ENCODE measurements around the gene KCNK10. TPM values are rescaled to one million over a fixed set of nuclear protein-coding genes. Genes with fewer than 3 reads are reported as not detected.

Gene KCNK10
- total RNA-seq, 1 donor = under 0.01 TPM

DNA sequence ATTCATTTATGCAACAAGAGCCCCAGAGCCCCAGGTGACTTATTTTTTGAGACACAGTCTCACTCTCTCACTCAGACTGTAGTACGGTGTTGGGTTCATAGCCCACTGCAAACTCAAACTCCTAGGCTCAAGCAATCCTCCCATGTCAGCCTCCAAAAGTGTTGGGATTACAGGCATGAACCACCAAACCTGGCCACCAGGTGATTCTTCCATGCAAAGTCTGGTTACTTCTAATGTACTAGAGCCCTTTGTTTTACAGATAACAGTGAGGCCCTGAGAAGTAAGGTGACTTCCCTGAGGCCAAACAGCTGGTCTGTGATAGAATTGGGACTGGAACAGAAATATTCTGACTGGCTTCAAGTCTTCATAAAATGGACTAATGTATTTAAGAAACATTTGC is 10.0 kb upstream of the KCNK10 start:
- no peak for TF ChIP-seq CTCF (IDR thresholded peaks at IDR 0.05; ENCODE audit: extremely low read depth, low read depth, low read length)
- H3K27ac ChIP-seq (ENCODE audit: low read depth, low read length) = no peak overlapping the region
- no peak overlapping the region for H3K4me3 ChIP-seq (ENCODE audit: insufficient read depth, low read length)
- H3K36me3 ChIP-seq (ENCODE audit: insufficient read depth, low read length) = no peaks in the 10 kb centered on the region
- no peak overlapping the region for H2AFZ ChIP-seq (ENCODE audit: low read length)
- no peaks in the 10 kb centered on the region for H3K4me1 ChIP-seq (ENCODE audit: insufficient read depth, low read length)
- no peak overlapping the region for H3K4me2 ChIP-seq (ENCODE audit: insufficient read depth, low read length)
- H3K79me2 ChIP-seq (ENCODE audit: insufficient read depth, low read length) = no peaks in the 10 kb centered on the region
- H4K20me1 ChIP-seq (ENCODE audit: insufficient read depth, low read length) = no peaks in the 10 kb centered on the region
- no peaks in the 10 kb centered on the region for H3K9me3 ChIP-seq (ENCODE audit: low read depth, low read length)
- no peak for DNase-seq (ENCODE audit: insufficient read length, low spot score, missing footprints)
- no peaks in the 10 kb centered on the region for H3K27me3 ChIP-seq (ENCODE audit: insufficient read depth, low read length)

- Histone ChIP-seq H3K9me3 (ENCODE audit: low read depth, low read length) (no peaks in the 10 kb centered on the region), H2AFZ (ENCODE audit: low read length) (no peak overlapping the region), H3K4me1 (ENCODE audit: insufficient read depth, low read length) (no peaks in the 10 kb centered on the region), H3K27ac (ENCODE audit: low read depth, low read length) (no peak overlapping the region), H3K27me3 (ENCODE audit: insufficient read depth, low read length) (peaks cover 44% of the 10 kb centered on the region), H3K4me3 (ENCODE audit: insufficient read depth, low read length) (no peak overlapping the region), H3K36me3 (ENCODE audit: insufficient read depth, low read length) (no peaks in the 10 kb centered on the region), H3K79me2 (ENCODE audit: insufficient read depth, low read length) (no peaks in the 10 kb centered on the region), H4K20me1 (ENCODE audit: insufficient read depth, low read length) (no peaks in the 10 kb centered on the region), H3K4me2 (ENCODE audit: insufficient read depth, low read length) (no peak overlapping the region)
- no peak for TF ChIP-seq CTCF (IDR thresholded peaks at IDR 0.05; ENCODE audit: extremely low read depth, low read depth, low read length)
- no peak for DNase-seq (ENCODE audit: insufficient read length, low spot score, missing footprints)
Observed at GRCh38 chr14:88327497-88327896, 4.4 kb upstream of the KCNK10 start.

GRCh38 chr14:88326352-88327103 is 3.5 kb upstream of the KCNK10 start:
- peaks cover 54% of the 10 kb centered on the region for H3K27me3 ChIP-seq (ENCODE audit: insufficient read depth, low read length)
- H3K4me2 ChIP-seq (ENCODE audit: insufficient read depth, low read length) = no peak overlapping the region
- no peaks in the 10 kb centered on the region for H3K36me3 ChIP-seq (ENCODE audit: insufficient read depth, low read length)

More at GRCh38 chr14:88326352-88327103, 3.5 kb upstream of the KCNK10 start:
- no peak for TF ChIP-seq CTCF (IDR thresholded peaks at IDR 0.05; ENCODE audit: extremely low read depth, low read depth, low read length)
- H3K4me1 ChIP-seq (ENCODE audit: insufficient read depth, low read length) = no peaks in the 10 kb centered on the region
- H3K27ac ChIP-seq (ENCODE audit: low read depth, low read length) = no peak overlapping the region
- no peaks in the 10 kb centered on the region for H3K79me2 ChIP-seq (ENCODE audit: insufficient read depth, low read length)
- DNase-seq (ENCODE audit: insufficient read length, low spot score, missing footprints) = peak; percentile 86
- H3K9me3 ChIP-seq (ENCODE audit: low read depth, low read length) = no peaks in the 10 kb centered on the region
- no peak overlapping the region for H3K4me3 ChIP-seq (ENCODE audit: insufficient read depth, low read length)
- no peak overlapping the region for H2AFZ ChIP-seq (ENCODE audit: low read length)
- no peaks in the 10 kb centered on the region for H4K20me1 ChIP-seq (ENCODE audit: insufficient read depth, low read length)
